HCT116 (cell line): ENCODE results near the gene ANKRD6. TPM values are rescaled to one million over a fixed set of nuclear protein-coding genes. Genes with fewer than 3 reads are reported as not detected.

Experiments
- ATAC-seq: fragments of 200-7000 bp; cut with Tn5 transposase; 2 replicates; pipeline ENCODE4 v1.9.1; 2020; ENCODE audit warnings: mild to moderate bottlenecking, moderate library complexity
- BruUV-seq: library from RNA; stranded (reverse); fragments of 400-500 nt; replicated peaks from 2 replicates; lab custom pipeline; 2021; lab: Mats Ljungman, UMichigan
- CTCF ChIA-PET: fragments of 300-600 bp; sonication (Branson Sonifier 250); formaldehyde crosslinking; loops from one replicate; lab custom pipeline; 2021; ENCODE audit warnings: antibody characterized with exemption; lab: Charles Lee
- POLR2A ChIA-PET: fragments of 300-600, 350-600 bp; sonication (Branson Sonifier 250); formaldehyde crosslinking; loops from one replicate; lab custom pipeline; 2021; ENCODE audit warnings: antibody characterized with exemption; lab: Charles Lee
- RAD21 ChIA-PET, 2 experiments: fragments of 300-600 bp; sonication (Branson Sonifier 250); formaldehyde crosslinking; loops; one replicate each; lab custom pipeline; 2023; ENCODE audit warnings: low total read pairs in 2 of 2; ENCODE audit not compliant: uncharacterized antibody in 2 of 2, unreplicated experiment in 2 of 2, low non-redundant PET in 1 of 2; lab: Charles Lee
- DNase-seq: peaks from one replicate; pipeline ENCODE4 v3.0.0-alpha.2; 2010; ENCODE audit warnings: low read depth, low spot score
- H2AFZ ChIP-seq: fragments of 200-600 bp; shearing (Covaris generic), sonication (generic); 2 replicates; pipeline ENCODE4 v1.6.1; 2017; ENCODE audit warnings: low read depth, mixed run types, mixed read lengths, antibody characterized with exemption, low read length; ENCODE audit not compliant: poor library complexity, severe bottlenecking
- H3K27ac ChIP-seq: 2 replicates; pipeline ENCODE4 v1.5.1; 2012; ENCODE audit warnings: low read depth, low read length
- H3K27me3 ChIP-seq: fragments of 200-600 bp; sonication (generic); 2 replicates; pipeline ENCODE4 v1.6.1; 2016; ENCODE audit warnings: mixed run types, low read length, mixed read lengths; ENCODE audit not compliant: insufficient read depth
- H3K36me3 ChIP-seq, 2 experiments: fragments of 200-500 bp in 1 of 2; fragments of 200-600 bp in 1 of 2; sonication (Bioruptor generic) in 1 of 2; sonication (generic) in 1 of 2; 2 replicates each; pipeline versions ENCODE4 v1.5.1 to v1.6.1; 2014 to 2016; ENCODE audit warnings: low read length in 2 of 2, inconsistent platforms in 1 of 2, mixed read lengths in 1 of 2, mixed run types in 1 of 2; ENCODE audit not compliant: insufficient read depth in 2 of 2, control insufficient read depth in 1 of 2
- H3K4me1 ChIP-seq, 2 experiments: fragments of 200-600 bp in 1 of 2; sonication (generic) in 1 of 2; 2 replicates each; pipeline versions ENCODE4 v1.5.1 to v1.6.1; 2012 to 2017; ENCODE audit warnings: low read length in 2 of 2, inconsistent platforms in 1 of 2, mild to moderate bottlenecking in 1 of 2, mixed read lengths in 1 of 2, mixed run types in 1 of 2, moderate library complexity in 1 of 2; ENCODE audit not compliant: insufficient read depth in 2 of 2, control insufficient read depth in 1 of 2
- H3K4me2 ChIP-seq: fragments of 200-600 bp; sonication (generic); 2 replicates; pipeline ENCODE4 v1.6.1; 2017; ENCODE audit warnings: mixed run types, low read length, mixed read lengths
- H3K4me3 ChIP-seq, 2 experiments: fragments of 200-600 bp in 1 of 2; sonication (generic) in 1 of 2; replicated peaks in 1 of 2; 2 replicates each; pipeline ENCODE4 v1.5.1; 2011 to 2016; ENCODE audit warnings: low read length in 2 of 2, control low read depth in 1 of 2, low read depth in 1 of 2, mild to moderate bottlenecking in 1 of 2, mixed read lengths in 1 of 2, mixed run types in 1 of 2
- H3K79me2 ChIP-seq: fragments of 200-600 bp; sonication (generic); 2 replicates; pipeline ENCODE4 v1.6.1; 2017; ENCODE audit warnings: mild to moderate bottlenecking, mixed run types, low read length, moderate library complexity, mixed read lengths; ENCODE audit not compliant: insufficient read depth
- H3K9ac ChIP-seq: fragments of 200-600 bp; sonication (generic); 2 replicates; pipeline ENCODE4 v1.6.1; 2016; ENCODE audit warnings: low read length, mixed read lengths
- H3K9me2 ChIP-seq: fragments of 200-600 bp; sonication (generic), shearing (Covaris generic); 2 replicates; pipeline ENCODE4 v1.6.1; 2017; ENCODE audit warnings: mixed run types, mild to moderate bottlenecking, moderate library complexity; ENCODE audit not compliant: insufficient read depth
- H3K9me3 ChIP-seq, 2 experiments: fragments of 200-500 bp in 1 of 2; fragments of 200-600 bp in 1 of 2; sonication (Bioruptor generic) in 1 of 2; sonication (generic) in 1 of 2; 2 replicates each; pipeline ENCODE4 v1.6.1; 2014 to 2017; ENCODE audit warnings: low read length in 2 of 2, mixed read lengths in 2 of 2, inconsistent platforms in 1 of 2, low read depth in 1 of 2, mild to moderate bottlenecking in 1 of 2, mixed run types in 1 of 2, moderate library complexity in 1 of 2; ENCODE audit not compliant: control insufficient read depth in 1 of 2, insufficient read depth in 1 of 2
- H4K20me1 ChIP-seq: fragments of 200-600 bp; sonication (generic), shearing (Covaris generic); 2 replicates; pipeline ENCODE4 v1.6.1; 2017; ENCODE audit warnings: mixed run types, mild to moderate bottlenecking, moderate library complexity; ENCODE audit not compliant: insufficient read depth
- CBX3 ChIP-seq: IDR thresholded peaks from 2 replicates; pipeline ENCODE4 v1.6.1; 2012; ENCODE audit warnings: low read depth
- CTCF ChIP-seq, 3 experiments: fragments of 200-600 bp in 1 of 3; sonication (generic) in 1 of 3; IDR thresholded peaks in 2 of 3; conservative IDR thresholded peaks in 1 of 3; 2 replicates each; pipeline ENCODE4 v1.5.1; 2012 to 2017; ENCODE audit warnings: low read depth in 2 of 3, low read length in 2 of 3, antibody characterized with exemption in 1 of 3, borderline replicate concordance in 1 of 3, control low read depth in 1 of 3, mild to moderate bottlenecking in 1 of 3, mixed read lengths in 1 of 3, mixed run types in 1 of 3, moderate library complexity in 1 of 3; ENCODE audit not compliant: insufficient read depth in 1 of 3
- FOSL1 ChIP-seq: IDR thresholded peaks from 2 replicates; pipeline ENCODE4 v1.6.1; 2012; ENCODE audit warnings: low read depth
- JUND ChIP-seq: IDR thresholded peaks from 2 replicates; pipeline ENCODE4 v1.6.1; 2012
- POLR2AphosphoS5 ChIP-seq: IDR thresholded peaks from 2 replicates; pipeline ENCODE4 v1.6.1; 2011; ENCODE audit warnings: mild to moderate bottlenecking, low read depth, low read length, moderate library complexity
- YY1 ChIP-seq: IDR thresholded peaks from 2 replicates; pipeline ENCODE4 v1.6.1; 2011; ENCODE audit warnings: low read length, low read depth, moderate library complexity, mild to moderate bottlenecking; ENCODE audit not compliant: insufficient replicate concordance; ENCODE audit errors: extremely low read depth
- intact Hi-C: fragments of 100-400 bp; cut with micrococcal nuclease; formaldehyde crosslinking; loops from 2 replicates; pipeline ENCODE4 v1.10.0; 2022
- total RNA-seq: library from RNA; stranded (reverse); gene quantifications from one replicate; pipeline ENCODE4 v1.2.1, GENCODE V29; 2021; ENCODE audit not compliant: unreplicated experiment

The ANKRD6 gene
- total RNA-seq, 1 experiment from 2014 or later, result 9.9 TPM

- H3K4me3 ChIP-seq, result no peak overlapping the region
- ChIA-PET POLR2A (no interaction called here), RAD21 (no interaction called here), CTCF (no interaction called here)
- H3K9me3 ChIP-seq, result no peaks in the 10 kb centered on the region
- no peak overlapping the region for H2AFZ ChIP-seq
- H3K27ac ChIP-seq, result no peak overlapping the region
- H3K9me2 ChIP-seq, result no peaks in the 10 kb centered on the region
- DNase-seq (no peak), ATAC-seq (no peak)
- no peak for TF ChIP-seq CTCF (IDR thresholded peaks at IDR 0.05 in 2 of 3, conservative IDR thresholded peaks at IDR 0.05 in 1 of 3; ENCODE audit: borderline replicate concordance in 1 of 3, insufficient read depth in 1 of 3, low read depth in 2 of 3, low read length in 2 of 3)
- TF ChIP-seq FOSL1, result no peak
- no peak for TF ChIP-seq CBX3
- no peak for TF ChIP-seq JUND
- TF ChIP-seq POLR2AphosphoS5, result no peak
- TF ChIP-seq YY1, result no peak
- H3K27me3 ChIP-seq, result peaks cover 9% of the 10 kb centered on the region; the same call in 1 of the 2 replicates
- H3K4me2 ChIP-seq, result no peak overlapping the region
- H4K20me1 ChIP-seq, result no peaks in the 10 kb centered on the region
- intact Hi-C loops, result no loop called here
- H3K36me3 ChIP-seq, result no peaks in the 10 kb centered on the region
- no peak overlapping the region for H3K9ac ChIP-seq
- no peaks in the 10 kb centered on the region for H3K79me2 ChIP-seq
- BruUV-seq, result no TSS peak
- no peaks in the 10 kb centered on the region for H3K4me1 ChIP-seq
Observed at GRCh38 chr6:89564752-89565427, 131.9 kb downstream of the ANKRD6 start.
